IMR-90 (cell line): ENCODE results near the gene PAX2. TPM values are rescaled to one million over a fixed set of nuclear protein-coding genes. Genes with fewer than 3 reads are reported as not detected.

Experiments used
- ATAC-seq: fragments of 200-7000 bp; cut with Tn5 transposase; 2 replicates; pipeline ENCODE4 v1.9.1; 2020; ENCODE audit warnings: low read depth, mild to moderate bottlenecking, moderate library complexity
- BruUV-seq: library from RNA; stranded (reverse); fragments of 400-500 nt; replicated peaks from 2 replicates; lab custom pipeline; 2021; lab: Mats Ljungman, UMichigan
- CTCF ChIA-PET: fragments of 300-600 bp; formaldehyde crosslinking; extraction: SDS; loops from one replicate; lab custom pipeline; 2021; ENCODE audit warnings: antibody characterized with exemption; lab: Yijun Ruan, JAX
- POLR2A ChIA-PET: fragments of 300-600 bp; sonication (Branson Sonifier 250); formaldehyde crosslinking; loops from one replicate; lab custom pipeline; 2022; ENCODE audit warnings: antibody characterized with exemption; ENCODE audit not compliant: unreplicated experiment; lab: Charles Lee
- DNase-seq: peaks from one replicate; pipeline ENCODE4 v3.0.0; 2013
- H2AFZ ChIP-seq: replicated peaks from 2 replicates; pipeline ENCODE3; 2013; ENCODE audit warnings: low read length, mild to moderate bottlenecking; ENCODE audit not compliant: poor library complexity
- H2AK5ac ChIP-seq: 2 replicates; pipeline ENCODE4 v1.6.1; 2013; ENCODE audit warnings: low read depth, low read length, inconsistent platforms
- H2AK9ac ChIP-seq: replicated peaks from 2 replicates; pipeline ENCODE3; 2013; ENCODE audit warnings: mild to moderate bottlenecking, low read depth, low read length, moderate library complexity; ENCODE audit not compliant: poor library complexity
- H2BK120ac ChIP-seq: 2 replicates; pipeline ENCODE4 v1.6.1; 2013; ENCODE audit warnings: low read depth, low read length, inconsistent platforms
- H2BK15ac ChIP-seq: 3 replicates; pipeline ENCODE4 v1.6.1; 2013; ENCODE audit warnings: low read depth, low read length, inconsistent platforms
- H2BK20ac ChIP-seq: 2 replicates; pipeline ENCODE4 v1.6.1; 2013; ENCODE audit warnings: low read depth, mild to moderate bottlenecking, inconsistent platforms, low read length, moderate library complexity
- H2BK5ac ChIP-seq: 2 replicates; pipeline ENCODE4 v1.6.1; 2013; ENCODE audit warnings: mild to moderate bottlenecking, low read depth, low read length, inconsistent platforms; ENCODE audit not compliant: poor library complexity, severe bottlenecking
- H3K14ac ChIP-seq: replicated peaks from 2 replicates; pipeline ENCODE4 v1.6.1; 2013; ENCODE audit warnings: low read depth, low read length, inconsistent platforms
- H3K18ac ChIP-seq: 2 replicates; pipeline ENCODE4 v1.6.1; 2013; ENCODE audit warnings: low read depth, low read length, control low read depth
- H3K23ac ChIP-seq: 2 replicates; pipeline ENCODE4 v1.6.1; 2013; ENCODE audit warnings: low read depth, low read length, inconsistent platforms
- H3K27ac ChIP-seq: 2 replicates; pipeline ENCODE4 v1.5.1; 2013; ENCODE audit warnings: mild to moderate bottlenecking, control low read depth, low read length; ENCODE audit not compliant: insufficient read depth
- H3K27me3 ChIP-seq: 2 replicates; pipeline ENCODE4 v1.6.1; 2013; ENCODE audit warnings: low read length; ENCODE audit not compliant: control insufficient read depth, insufficient read depth
- H3K36me3 ChIP-seq: 2 replicates; pipeline ENCODE4 v1.6.1; 2013; ENCODE audit warnings: low read length, mixed read lengths; ENCODE audit not compliant: control insufficient read depth, insufficient read depth
- H3K4ac ChIP-seq: 2 replicates; pipeline ENCODE4 v1.6.1; 2013; ENCODE audit warnings: low read depth, low read length, inconsistent platforms
- H3K4me1 ChIP-seq: 2 replicates; pipeline ENCODE4 v1.6.1; 2013; ENCODE audit warnings: low read length, mixed read lengths; ENCODE audit not compliant: control insufficient read depth, insufficient read depth
- H3K4me2 ChIP-seq: 2 replicates; pipeline ENCODE4 v1.6.1; 2013; ENCODE audit warnings: low read depth, mild to moderate bottlenecking, control low read depth, low read length, moderate library complexity
- H3K4me3 ChIP-seq: 2 replicates; pipeline ENCODE4 v1.5.1; 2013; ENCODE audit warnings: low read depth, mild to moderate bottlenecking, control low read depth, low read length, moderate library complexity; ENCODE audit not compliant: insufficient read depth
- H3K56ac ChIP-seq: 2 replicates; pipeline ENCODE4 v1.6.1; 2013; ENCODE audit warnings: low read length, inconsistent platforms; ENCODE audit not compliant: insufficient read depth; ENCODE audit errors: extremely low read depth
- H3K79me1 ChIP-seq, 2 experiments: 2 replicates each; pipeline ENCODE4 v1.6.1; 2013; ENCODE audit warnings: low read length in 2 of 2, inconsistent platforms in 1 of 2, low read depth in 1 of 2
- H3K9ac ChIP-seq: 2 replicates; pipeline ENCODE4 v1.6.1; 2013; ENCODE audit warnings: low read depth, low read length, control low read depth
- H3K9me1 ChIP-seq: 2 replicates; pipeline ENCODE4 v1.6.1; 2013; ENCODE audit warnings: low read length, inconsistent platforms; ENCODE audit not compliant: insufficient read depth
- H3K9me3 ChIP-seq: 2 replicates; pipeline ENCODE4 v1.6.1; 2013; ENCODE audit warnings: low read length; ENCODE audit not compliant: control insufficient read depth, insufficient read depth
- H4K20me1 ChIP-seq: 2 replicates; pipeline ENCODE4 v1.6.1; 2013; ENCODE audit warnings: low read length, inconsistent platforms; ENCODE audit not compliant: insufficient read depth
- H4K5ac ChIP-seq: 2 replicates; pipeline ENCODE4 v1.6.1; 2013; ENCODE audit warnings: mild to moderate bottlenecking, low read depth, low read length, control low read depth
- H4K8ac ChIP-seq, 2 experiments: 2 replicates each; pipeline ENCODE4 v1.6.1; 2013; ENCODE audit warnings: low read depth in 2 of 2, low read length in 2 of 2, control low read depth in 1 of 2, inconsistent platforms in 1 of 2
- H4K91ac ChIP-seq: 2 replicates; pipeline ENCODE4 v1.6.1; 2013; ENCODE audit warnings: low read depth, low read length, inconsistent platforms; ENCODE audit not compliant: insufficient read depth
- BHLHE40 ChIP-seq: fragments of 150-350 bp; IDR thresholded peaks from 2 replicates; pipeline ENCODE4 v1.6.1; 2016; ENCODE audit warnings: mild to moderate bottlenecking, low read depth, low read length
- CEBPB ChIP-seq: IDR thresholded peaks from 2 replicates; pipeline ENCODE4 v1.6.1; 2012; ENCODE audit warnings: low read depth, low read length, improper control_type of control experiment
- CHD1 ChIP-seq: IDR thresholded peaks from 2 replicates; pipeline ENCODE4 v1.6.1; 2012; ENCODE audit warnings: low read depth, low read length, improper control_type of control experiment
- FOS ChIP-seq: fragments of 150-350 bp; IDR thresholded peaks from 2 replicates; pipeline ENCODE4 v1.6.1; 2016; ENCODE audit warnings: low read depth, low read length
- MAFK ChIP-seq: IDR thresholded peaks from 2 replicates; pipeline ENCODE4 v1.6.1; 2012; ENCODE audit warnings: low read depth, low read length, improper control_type of control experiment
- MAZ ChIP-seq: IDR thresholded peaks from 2 replicates; pipeline ENCODE4 v1.6.1; 2012; ENCODE audit warnings: low read depth, mild to moderate bottlenecking, low read length, improper control_type of control experiment, moderate library complexity, borderline replicate concordance
- MXI1 ChIP-seq: IDR thresholded peaks from 2 replicates; pipeline ENCODE4 v1.6.1; 2012; ENCODE audit warnings: low read depth, mild to moderate bottlenecking, low read length, moderate library complexity, borderline replicate concordance
- NFE2L2 ChIP-seq: fragments of 150-350 bp; IDR thresholded peaks from 2 replicates; pipeline ENCODE4 v1.6.1; 2016; ENCODE audit warnings: low read depth, mild to moderate bottlenecking, low read length
- POLR2A ChIP-seq: IDR thresholded peaks from 2 replicates; pipeline ENCODE4 v1.6.1; 2012; ENCODE audit warnings: mild to moderate bottlenecking, low read depth, low read length
- RAD21 ChIP-seq: IDR thresholded peaks from 2 replicates; pipeline ENCODE4 v1.6.1; 2012; ENCODE audit warnings: low read length, improper control_type of control experiment
- RCOR1 ChIP-seq: IDR thresholded peaks from 2 replicates; pipeline ENCODE4 v1.6.1; 2012; ENCODE audit warnings: mild to moderate bottlenecking, low read length, improper control_type of control experiment; ENCODE audit not compliant: insufficient replicate concordance
- RFX5 ChIP-seq: IDR thresholded peaks from 2 replicates; pipeline ENCODE4 v1.8.0; 2012; ENCODE audit warnings: low read depth, mild to moderate bottlenecking, low read length, moderate library complexity
- SMC3 ChIP-seq: fragments of 150-350 bp; IDR thresholded peaks from 2 replicates; pipeline ENCODE4 v1.6.1; 2016; ENCODE audit warnings: low read depth, mild to moderate bottlenecking, antibody characterized with exemption, low read length, moderate library complexity
- WGBS, 2 experiments: methylation state at CpG; one replicate each; pipeline versions ENCODE4 v1.1.5 to v1.1.7; 2013; ENCODE audit warnings: missing lambda C conversion rate in 2 of 2; ENCODE audit not compliant: insufficient read length in 1 of 2; ENCODE audit errors: extremely low coverage in 2 of 2; 5-methylcytosine and 5-hydroxymethylcytosine counted together
- dilution Hi-C: fragments of 300-500 bp; cut with HindIII; formaldehyde crosslinking; loops from one replicate; pipeline ENCODE4 v1.14.3; 2018; ENCODE audit warnings: low sequenced_read_pairs; ENCODE audit not compliant: unreplicated experiment
- in situ Hi-C: fragments of 300-500 bp; cut with MboI; formaldehyde crosslinking; loops from 3 replicates; pipeline ENCODE4 v1.14.3; 2019; ENCODE audit warnings: low sequenced_read_pairs, inconsistent platforms, mixed read lengths
- intact Hi-C: fragments of 100-400 bp; cut with micrococcal nuclease; formaldehyde crosslinking; loops from 2 replicates; pipeline ENCODE4 v1.10.0; 2022
- polyA plus RNA-seq, 3 experiments: library from polyadenylated mRNA; depleted of rRNA; stranded (reverse); fragments of >200 nt; gene quantifications; 2 replicates each; pipeline ENCODE4 v1.2.3, GENCODE V29; 2012; ENCODE audit warnings: low replicate concordance in 1 of 3
- total RNA-seq: library from RNA; depleted of rRNA; stranded (reverse); fragments of >200 nt; gene quantifications from 2 replicates; pipeline ENCODE4 v1.2.3, GENCODE V29; 2012
- TF ChIP-seq, protein P1 (sequence below): fragments of 150-350 bp; IDR thresholded peaks from 2 replicates; pipeline ENCODE4 v1.6.1; 2017; ENCODE audit warnings: mild to moderate bottlenecking, antibody characterized with exemption, low read length, low read depth
- TF ChIP-seq, protein P2 (sequence below): fragments of 150-350 bp; IDR thresholded peaks from 2 replicates; pipeline ENCODE4 v1.6.1; 2016; ENCODE audit warnings: low read depth, mild to moderate bottlenecking, low read length, moderate library complexity, borderline replicate concordance
- TF ChIP-seq, protein P3 (sequence below): conservative IDR thresholded peaks from 2 replicates; pipeline ENCODE4 v1.5.1; 2012; ENCODE audit warnings: mild to moderate bottlenecking, low read depth, low read length, improper control_type of control experiment

PAX2 gene
- total and polyA plus RNA-seq, 2 of the 4 experiments (the other 2 are of a cell fraction): not detected

DNA sequence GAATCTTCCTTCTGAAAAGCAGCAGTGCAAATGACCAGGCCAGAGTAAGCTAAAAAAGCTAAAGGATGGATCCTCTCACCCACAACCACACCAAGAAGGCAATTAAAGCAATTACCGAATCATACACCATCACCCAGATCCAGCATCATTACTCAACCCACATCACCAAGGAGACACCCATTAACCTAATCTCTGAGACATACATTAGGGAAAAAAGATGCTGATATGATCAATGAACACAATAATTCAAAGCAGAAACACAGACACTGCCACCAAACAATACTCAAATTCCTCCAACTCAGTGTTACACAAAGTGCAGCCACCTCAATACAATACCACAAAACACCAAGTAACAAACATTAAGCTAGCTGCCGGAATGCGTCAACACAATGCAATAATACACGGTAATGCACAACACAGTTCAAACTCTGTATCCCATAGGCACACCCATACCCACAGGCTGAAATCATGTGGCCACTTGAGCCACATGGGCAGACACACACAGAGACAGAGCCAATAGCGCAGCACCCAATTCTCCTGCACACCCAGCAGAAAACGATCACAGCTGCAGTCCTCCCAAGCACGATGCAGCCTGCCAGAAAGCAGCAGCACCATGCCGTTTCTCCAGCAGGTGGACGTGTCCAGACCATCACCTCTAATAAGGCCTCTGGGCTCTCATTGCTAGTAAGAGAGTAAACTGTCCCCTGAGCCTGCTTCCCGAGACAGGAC is 21.5 kb downstream of the PAX2 start:
- H3K4me3 ChIP-seq: no peak overlapping the region
- peaks cover 19% of the 10 kb centered on the region for H3K27me3 ChIP-seq
- no peak overlapping the region for H2AK9ac ChIP-seq
- intact Hi-C loops: no loop called here
- no peak overlapping the region for H3K27ac ChIP-seq
- H2AK5ac ChIP-seq: no peak overlapping the region
- no peak overlapping the region for H2BK120ac ChIP-seq
- no peak overlapping the region for H2BK20ac ChIP-seq
- no peak overlapping the region for H4K5ac ChIP-seq
- no peak for ATAC-seq
- H3K4me1 ChIP-seq: no peaks in the 10 kb centered on the region
- CTCF ChIA-PET: no interaction called here
- in situ Hi-C loops: no loop called here
- no peak overlapping the region for H4K91ac ChIP-seq
- no peak for DNase-seq
- no peak overlapping the region for H3K23ac ChIP-seq
- no peak overlapping the region for H4K8ac ChIP-seq
- POLR2A ChIA-PET: no interaction called here
- BruUV-seq: no TSS peak
- no peaks in the 10 kb centered on the region for H4K20me1 ChIP-seq
- TF ChIP-seq MAZ: no peak
- no peak for TF ChIP-seq FOS
- TF ChIP-seq MAFK: no peak
- TF ChIP-seq POLR2A: no peak
- TF ChIP-seq, protein P1, sequence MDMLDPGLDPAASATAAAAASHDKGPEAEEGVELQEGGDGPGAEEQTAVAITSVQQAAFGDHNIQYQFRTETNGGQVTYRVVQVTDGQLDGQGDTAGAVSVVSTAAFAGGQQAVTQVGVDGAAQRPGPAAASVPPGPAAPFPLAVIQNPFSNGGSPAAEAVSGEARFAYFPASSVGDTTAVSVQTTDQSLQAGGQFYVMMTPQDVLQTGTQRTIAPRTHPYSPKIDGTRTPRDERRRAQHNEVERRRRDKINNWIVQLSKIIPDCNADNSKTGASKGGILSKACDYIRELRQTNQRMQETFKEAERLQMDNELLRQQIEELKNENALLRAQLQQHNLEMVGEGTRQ: no peak
- no peak for TF ChIP-seq NFE2L2
- no peak for TF ChIP-seq RAD21
- no peak for TF ChIP-seq BHLHE40
- no peak for TF ChIP-seq CHD1
- TF ChIP-seq RFX5: no peak
- TF ChIP-seq MXI1: no peak
- TF ChIP-seq, protein P2, sequence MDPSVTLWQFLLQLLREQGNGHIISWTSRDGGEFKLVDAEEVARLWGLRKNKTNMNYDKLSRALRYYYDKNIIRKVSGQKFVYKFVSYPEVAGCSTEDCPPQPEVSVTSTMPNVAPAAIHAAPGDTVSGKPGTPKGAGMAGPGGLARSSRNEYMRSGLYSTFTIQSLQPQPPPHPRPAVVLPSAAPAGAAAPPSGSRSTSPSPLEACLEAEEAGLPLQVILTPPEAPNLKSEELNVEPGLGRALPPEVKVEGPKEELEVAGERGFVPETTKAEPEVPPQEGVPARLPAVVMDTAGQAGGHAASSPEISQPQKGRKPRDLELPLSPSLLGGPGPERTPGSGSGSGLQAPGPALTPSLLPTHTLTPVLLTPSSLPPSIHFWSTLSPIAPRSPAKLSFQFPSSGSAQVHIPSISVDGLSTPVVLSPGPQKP: no peak
- TF ChIP-seq, protein P3, sequence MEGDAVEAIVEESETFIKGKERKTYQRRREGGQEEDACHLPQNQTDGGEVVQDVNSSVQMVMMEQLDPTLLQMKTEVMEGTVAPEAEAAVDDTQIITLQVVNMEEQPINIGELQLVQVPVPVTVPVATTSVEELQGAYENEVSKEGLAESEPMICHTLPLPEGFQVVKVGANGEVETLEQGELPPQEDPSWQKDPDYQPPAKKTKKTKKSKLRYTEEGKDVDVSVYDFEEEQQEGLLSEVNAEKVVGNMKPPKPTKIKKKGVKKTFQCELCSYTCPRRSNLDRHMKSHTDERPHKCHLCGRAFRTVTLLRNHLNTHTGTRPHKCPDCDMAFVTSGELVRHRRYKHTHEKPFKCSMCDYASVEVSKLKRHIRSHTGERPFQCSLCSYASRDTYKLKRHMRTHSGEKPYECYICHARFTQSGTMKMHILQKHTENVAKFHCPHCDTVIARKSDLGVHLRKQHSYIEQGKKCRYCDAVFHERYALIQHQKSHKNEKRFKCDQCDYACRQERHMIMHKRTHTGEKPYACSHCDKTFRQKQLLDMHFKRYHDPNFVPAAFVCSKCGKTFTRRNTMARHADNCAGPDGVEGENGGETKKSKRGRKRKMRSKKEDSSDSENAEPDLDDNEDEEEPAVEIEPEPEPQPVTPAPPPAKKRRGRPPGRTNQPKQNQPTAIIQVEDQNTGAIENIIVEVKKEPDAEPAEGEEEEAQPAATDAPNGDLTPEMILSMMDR: no peak
- no peak for TF ChIP-seq CEBPB
- no peak for TF ChIP-seq RCOR1
- no peak for TF ChIP-seq SMC3
- H3K9me1 ChIP-seq: no peaks in the 10 kb centered on the region
- no peak overlapping the region for H3K18ac ChIP-seq
- no peaks in the 10 kb centered on the region for H3K79me1 ChIP-seq
- H3K9ac ChIP-seq: no peak overlapping the region
- H2BK15ac ChIP-seq: no peak overlapping the region
- H3K9me3 ChIP-seq: no peaks in the 10 kb centered on the region
- dilution Hi-C loops: no loop called here
- no peak overlapping the region for H3K14ac ChIP-seq
- H3K56ac ChIP-seq: no peak overlapping the region
- no peak overlapping the region for H3K4me2 ChIP-seq
- no peak overlapping the region for H2AFZ ChIP-seq
- WGBS, 2 experiments: 80% methylated on average over 2 of the region's 10 CpGs; no CpG with 5 or more reads in 1 of the 2 experiments
- no peak overlapping the region for H2BK5ac ChIP-seq
- no peak overlapping the region for H3K4ac ChIP-seq
- no peaks in the 10 kb centered on the region for H3K36me3 ChIP-seq
